ENCODE data around the gene DOCK10.

The DOCK10 gene

DNA sequence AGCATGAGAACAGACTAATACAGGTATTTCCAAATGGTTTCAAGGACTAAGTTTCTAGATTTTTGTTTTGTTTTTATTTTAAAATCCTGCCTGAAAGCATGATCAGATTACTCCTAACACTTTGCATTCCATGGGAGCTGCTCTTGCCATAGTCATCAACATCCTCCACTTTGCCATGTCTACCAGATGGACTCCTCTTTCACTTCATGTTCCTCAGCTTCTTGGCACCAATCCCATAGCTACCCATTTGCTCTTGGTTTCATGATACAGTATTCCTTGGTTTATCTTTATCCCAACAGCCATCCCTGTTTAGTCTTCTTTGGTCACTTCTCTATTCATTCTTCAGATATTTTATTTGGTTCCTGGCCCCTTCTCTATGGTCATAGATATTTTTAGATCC lies 171.9 kb downstream of the DOCK10 start:
- TF ChIP-seq, protein P1, sequence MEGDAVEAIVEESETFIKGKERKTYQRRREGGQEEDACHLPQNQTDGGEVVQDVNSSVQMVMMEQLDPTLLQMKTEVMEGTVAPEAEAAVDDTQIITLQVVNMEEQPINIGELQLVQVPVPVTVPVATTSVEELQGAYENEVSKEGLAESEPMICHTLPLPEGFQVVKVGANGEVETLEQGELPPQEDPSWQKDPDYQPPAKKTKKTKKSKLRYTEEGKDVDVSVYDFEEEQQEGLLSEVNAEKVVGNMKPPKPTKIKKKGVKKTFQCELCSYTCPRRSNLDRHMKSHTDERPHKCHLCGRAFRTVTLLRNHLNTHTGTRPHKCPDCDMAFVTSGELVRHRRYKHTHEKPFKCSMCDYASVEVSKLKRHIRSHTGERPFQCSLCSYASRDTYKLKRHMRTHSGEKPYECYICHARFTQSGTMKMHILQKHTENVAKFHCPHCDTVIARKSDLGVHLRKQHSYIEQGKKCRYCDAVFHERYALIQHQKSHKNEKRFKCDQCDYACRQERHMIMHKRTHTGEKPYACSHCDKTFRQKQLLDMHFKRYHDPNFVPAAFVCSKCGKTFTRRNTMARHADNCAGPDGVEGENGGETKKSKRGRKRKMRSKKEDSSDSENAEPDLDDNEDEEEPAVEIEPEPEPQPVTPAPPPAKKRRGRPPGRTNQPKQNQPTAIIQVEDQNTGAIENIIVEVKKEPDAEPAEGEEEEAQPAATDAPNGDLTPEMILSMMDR (IDR thresholded peaks at IDR 0.05): no peak
- no peaks in the 10 kb centered on the region for H3K4me1 Mint-ChIP-seq
- H3K36me3 Mint-ChIP-seq (ENCODE audit: low read depth): no peaks in the 10 kb centered on the region
- DNase-seq: no peak
- H3K9me3 Mint-ChIP-seq: no peaks in the 10 kb centered on the region
- no peak overlapping the region for H3K4me3 Mint-ChIP-seq
- peaks cover 2% of the 10 kb centered on the region for H3K27me3 Mint-ChIP-seq (ENCODE audit: low read depth, poor library complexity)
- H3K27ac Mint-ChIP-seq: peak overlapping the region; percentile 66

DNA sequence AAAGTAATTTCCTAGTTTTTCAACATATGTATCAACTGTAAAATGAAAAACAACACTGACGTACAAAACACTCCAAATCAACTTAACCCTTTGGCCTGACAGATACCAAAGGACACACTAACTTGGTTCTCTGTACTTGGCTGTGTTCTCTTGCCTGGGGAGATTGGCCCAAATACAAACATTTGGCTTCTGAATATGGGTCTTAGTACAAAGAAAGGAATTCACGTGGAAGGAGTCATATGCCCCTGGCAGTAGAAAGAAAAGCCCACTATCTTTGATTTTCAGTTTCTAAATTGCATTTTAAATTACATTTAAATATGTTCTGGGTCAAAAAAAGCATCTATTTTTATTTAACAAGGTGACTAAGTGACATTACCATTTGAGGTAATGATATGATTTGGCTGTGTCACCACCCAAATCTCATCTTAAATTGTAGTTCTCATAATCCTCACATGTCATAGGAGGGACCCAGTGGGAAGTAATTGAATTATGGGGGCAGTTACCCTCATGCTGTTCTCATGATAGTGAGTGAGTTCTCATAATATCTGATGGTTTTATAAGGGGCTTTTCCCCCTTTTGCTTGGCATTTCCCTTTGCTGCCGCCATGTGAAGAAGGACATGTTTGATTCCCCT lies 172.6 kb downstream of the DOCK10 start:
- TF ChIP-seq, protein P1 (IDR thresholded peaks at IDR 0.05): no peak
- Mint-ChIP-seq H3K27me3 (ENCODE audit: low read depth, poor library complexity) (peaks cover 2% of the 10 kb centered on the region), H3K9me3 (no peaks in the 10 kb centered on the region), H3K36me3 (ENCODE audit: low read depth) (no peaks in the 10 kb centered on the region), H3K27ac (no peak overlapping the region), H3K4me1 (no peaks in the 10 kb centered on the region), H3K4me3 (no peak overlapping the region)
- DNase-seq: no peak

GRCh38 chr2:224865016-224865415 lies 177.3 kb downstream of the DOCK10 start:
- Mint-ChIP-seq H3K27me3 (ENCODE audit: low read depth, poor library complexity) (peaks cover 5% of the 10 kb centered on the region), H3K4me1 (no peaks in the 10 kb centered on the region), H3K9me3 (no peaks in the 10 kb centered on the region), H3K4me3 (no peak overlapping the region), H3K27ac (no peak overlapping the region), H3K36me3 (ENCODE audit: low read depth) (no peaks in the 10 kb centered on the region)
- DNase-seq: no peak
- TF ChIP-seq, protein P1 (IDR thresholded peaks at IDR 0.05): no peak

DNA sequence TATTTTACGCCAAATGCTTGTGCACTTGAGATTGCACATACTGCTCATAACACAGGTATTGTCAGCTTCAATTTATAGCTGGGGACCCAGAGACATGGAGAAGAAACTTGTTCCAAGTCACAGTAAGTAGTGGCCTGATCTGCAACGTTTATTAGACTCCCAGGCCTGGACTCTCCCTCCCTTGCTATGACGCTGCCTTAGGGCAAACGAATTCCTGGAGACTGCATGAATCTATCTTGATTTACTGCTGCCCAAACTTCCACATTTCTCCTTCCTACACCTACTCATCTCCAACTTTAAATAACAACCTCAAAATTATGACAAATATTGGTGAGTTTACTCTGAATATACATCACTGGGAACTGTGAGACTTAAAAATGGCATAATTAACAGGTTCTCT lies 181.0 kb downstream of the DOCK10 start:
- DNase-seq: no peak
- Mint-ChIP-seq H3K27ac (no peak overlapping the region), H3K36me3 (ENCODE audit: low read depth) (no peaks in the 10 kb centered on the region), H3K4me1 (no peaks in the 10 kb centered on the region), H3K4me3 (no peak overlapping the region), H3K27me3 (ENCODE audit: low read depth, poor library complexity) (peaks cover 5% of the 10 kb centered on the region), H3K9me3 (no peaks in the 10 kb centered on the region)
- TF ChIP-seq, protein P1 (IDR thresholded peaks at IDR 0.05): no peak

DNA sequence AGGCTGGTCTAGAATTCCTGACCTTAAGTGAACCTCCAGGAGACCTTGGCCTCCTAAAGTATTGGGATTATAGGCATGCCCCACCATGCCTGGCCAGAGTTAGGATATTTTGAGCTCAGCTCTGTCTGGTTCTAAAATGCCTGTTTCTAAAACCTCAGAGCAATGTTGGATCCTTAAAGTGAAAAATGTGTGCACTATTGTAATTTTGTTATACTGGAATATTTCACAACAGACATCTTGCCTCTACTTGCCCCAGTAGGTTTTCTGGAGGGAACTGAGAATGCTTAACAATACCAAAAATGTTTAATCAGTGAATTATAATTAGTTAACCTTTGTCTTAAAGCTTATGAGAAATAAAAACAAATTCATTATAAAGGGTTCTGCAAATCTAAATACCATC lies 181.5 kb downstream of the DOCK10 start:
- peaks cover 5% of the 10 kb centered on the region for H3K27me3 Mint-ChIP-seq (ENCODE audit: low read depth, poor library complexity)
- no peaks in the 10 kb centered on the region for H3K4me1 Mint-ChIP-seq
- H3K36me3 Mint-ChIP-seq (ENCODE audit: low read depth): no peaks in the 10 kb centered on the region
- DNase-seq: no peak
- H3K4me3 Mint-ChIP-seq: no peak overlapping the region
- H3K27ac Mint-ChIP-seq: no peak overlapping the region
- no peaks in the 10 kb centered on the region for H3K9me3 Mint-ChIP-seq
- TF ChIP-seq, protein P1 (IDR thresholded peaks at IDR 0.05): no peak

- DNase-seq: no peak
- H3K4me1 Mint-ChIP-seq: no peaks in the 10 kb centered on the region
- H3K4me3 Mint-ChIP-seq: no peak overlapping the region
- TF ChIP-seq, protein P1 (IDR thresholded peaks at IDR 0.05): no peak
- no peaks in the 10 kb centered on the region for H3K27me3 Mint-ChIP-seq (ENCODE audit: low read depth, poor library complexity)
- H3K9me3 Mint-ChIP-seq: no peaks in the 10 kb centered on the region
- no peaks in the 10 kb centered on the region for H3K36me3 Mint-ChIP-seq (ENCODE audit: low read depth)
- no peak overlapping the region for H3K27ac Mint-ChIP-seq
Measured at GRCh38 chr2:224851811-224852210, 190.5 kb downstream of the DOCK10 start.

All from nephron progenitor cell (in vitro differentiated cells).